Stimulated activated CD8-positive, alpha-beta memory T cell treated with anti-CD3 and anti-CD28 coated beads, Interleukin-15, amount 100 ng/mL, for 48 hours (primary cell): ENCODE data around the gene ENG.
"Not testable (repeated sequence)": the region's sequence is repeated elsewhere in the genome, so short reads cannot be mapped to it uniquely, and the experiment has no call there.

Experiments
- DNase-seq, 2 donors: peaks; one replicate each; pipeline ENCODE4 v3.0.0-alpha.2; 2020; ENCODE audit warnings: low read depth in 2 of 2

The ENG gene

GRCh38 chr9:127844821-127845359 is 9.6 kb downstream of the ENG start:
- DNase-seq = no peak

GRCh38 chr9:127841087-127841835 is 13.2 kb downstream of the ENG start:
- DNase-seq = no peak

GRCh38 chr9:127838375-127839078 is 15.9 kb downstream of the ENG start:
- no peak for DNase-seq

GRCh38 chr9:127837346-127837745 is 17.1 kb downstream of the ENG start:
- no peak for DNase-seq

GRCh38 chr9:127836561-127836960 is 17.9 kb downstream of the ENG start:
- not testable (repeated sequence) for DNase-seq

GRCh38 chr9:127835991-127836516 is 18.4 kb downstream of the ENG start:
- peak; percentile 26 to 30 for DNase-seq

GRCh38 chr9:127833555-127833954 is 20.9 kb downstream of the ENG start:
- no peak for DNase-seq

- no peak for DNase-seq
Measured at GRCh38 chr9:127832248-127832647, 22.2 kb downstream of the ENG start.

GRCh38 chr9:127829205-127829906 is 25.1 kb downstream of the ENG start:
- no peak for DNase-seq

GRCh38 chr9:127828262-127829031 is 26.0 kb downstream of the ENG start:
- DNase-seq = no peak

- DNase-seq = no peak
Measured at GRCh38 chr9:127826253-127826913, 28.1 kb downstream of the ENG start.

- DNase-seq = no peak
Measured at GRCh38 chr9:127825319-127826051, 29.0 kb downstream of the ENG start.

- no peak for DNase-seq
Measured at GRCh38 chr9:127822108-127822507, 32.4 kb downstream of the ENG start.

- no peak for DNase-seq
Measured at GRCh38 chr9:127818574-127818973, 35.9 kb downstream of the ENG start.

- no peak for DNase-seq
Measured at GRCh38 chr9:127817881-127818434, 36.5 kb downstream of the ENG start.

GRCh38 chr9:127816728-127817127 is 37.7 kb downstream of the ENG start:
- no peak for DNase-seq

GRCh38 chr9:127816362-127816725 is 38.1 kb downstream of the ENG start:
- DNase-seq = no peak

GRCh38 chr9:127815512-127816361 is 38.7 kb downstream of the ENG start:
- no peak for DNase-seq
